Suprapubic skin (tissue), 4 donors: ENCODE results near the gene JPH3.

Source experiments
- EP300 ChIP-seq: sonication (generic); formaldehyde crosslinking; IDR thresholded peaks from one replicate; pipeline ENCODE4 v1.6.1; 2017; ENCODE audit warnings: antibody characterized with exemption
- POLR2A ChIP-seq, 2 donors: fragments of 450-650 bp; IDR thresholded peaks; one replicate each; pipeline ENCODE4 v1.6.1; 2017; ENCODE audit warnings: antibody characterized with exemption in 2 of 2, mild to moderate bottlenecking in 2 of 2, moderate library complexity in 2 of 2
- POLR2AphosphoS5 ChIP-seq, 3 donors: sonication (generic); formaldehyde crosslinking; IDR thresholded peaks; one replicate each; pipeline ENCODE4 v1.6.1; 2017; ENCODE audit warnings: antibody characterized with exemption in 3 of 3
- TF ChIP-seq, protein P1 (sequence below), 2 donors: fragments of 200-600 bp in 1 of 2; fragments of 450-650 bp in 1 of 2; sonication (generic) in 1 of 2; IDR thresholded peaks; one replicate each; pipeline ENCODE4 v1.5.1; 2016 to 2019; ENCODE audit warnings: antibody characterized with exemption in 2 of 2, mild to moderate bottlenecking in 1 of 2, moderate library complexity in 1 of 2

DNA sequence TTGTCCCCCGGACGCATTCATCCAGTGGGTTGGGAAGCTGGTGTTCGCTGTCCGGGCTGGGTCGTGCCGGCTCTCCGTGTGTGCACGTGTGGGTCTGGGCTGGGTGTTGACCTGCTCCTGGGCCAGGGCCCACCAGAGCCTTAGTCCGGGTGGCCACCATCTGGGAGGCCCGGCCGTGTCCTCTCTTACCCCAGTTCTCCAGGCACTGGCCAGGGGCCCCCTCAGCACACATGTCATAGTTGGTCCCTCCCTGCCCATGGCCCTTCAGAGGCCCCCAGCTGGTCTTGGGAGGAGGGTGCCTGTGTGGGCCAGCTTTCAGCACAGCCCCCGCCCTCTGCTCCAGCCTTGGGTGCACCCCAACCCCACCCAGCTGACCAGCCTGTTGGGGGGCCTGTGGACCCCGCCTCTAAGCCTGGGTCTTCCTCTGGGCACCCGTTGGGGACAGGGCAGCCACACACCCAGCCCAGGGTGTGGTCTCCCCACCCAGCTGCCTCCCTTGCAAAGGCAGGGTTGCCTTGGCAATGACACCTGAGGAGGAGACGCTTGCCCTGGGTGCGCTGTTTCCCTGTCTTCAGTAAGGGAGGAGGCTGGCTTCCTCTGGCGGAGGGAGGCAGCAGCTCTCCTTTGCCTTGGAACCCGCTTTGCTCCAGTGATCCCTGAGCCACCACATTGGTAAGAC lies 77.4 kb downstream of the JPH3 start:
- TF ChIP-seq, protein P1, sequence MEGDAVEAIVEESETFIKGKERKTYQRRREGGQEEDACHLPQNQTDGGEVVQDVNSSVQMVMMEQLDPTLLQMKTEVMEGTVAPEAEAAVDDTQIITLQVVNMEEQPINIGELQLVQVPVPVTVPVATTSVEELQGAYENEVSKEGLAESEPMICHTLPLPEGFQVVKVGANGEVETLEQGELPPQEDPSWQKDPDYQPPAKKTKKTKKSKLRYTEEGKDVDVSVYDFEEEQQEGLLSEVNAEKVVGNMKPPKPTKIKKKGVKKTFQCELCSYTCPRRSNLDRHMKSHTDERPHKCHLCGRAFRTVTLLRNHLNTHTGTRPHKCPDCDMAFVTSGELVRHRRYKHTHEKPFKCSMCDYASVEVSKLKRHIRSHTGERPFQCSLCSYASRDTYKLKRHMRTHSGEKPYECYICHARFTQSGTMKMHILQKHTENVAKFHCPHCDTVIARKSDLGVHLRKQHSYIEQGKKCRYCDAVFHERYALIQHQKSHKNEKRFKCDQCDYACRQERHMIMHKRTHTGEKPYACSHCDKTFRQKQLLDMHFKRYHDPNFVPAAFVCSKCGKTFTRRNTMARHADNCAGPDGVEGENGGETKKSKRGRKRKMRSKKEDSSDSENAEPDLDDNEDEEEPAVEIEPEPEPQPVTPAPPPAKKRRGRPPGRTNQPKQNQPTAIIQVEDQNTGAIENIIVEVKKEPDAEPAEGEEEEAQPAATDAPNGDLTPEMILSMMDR (IDR thresholded peaks at IDR 0.05), result no peak
- TF ChIP-seq POLR2A (IDR thresholded peaks at IDR 0.05), result no peak
- TF ChIP-seq EP300, result no peak
- TF ChIP-seq POLR2AphosphoS5 (IDR thresholded peaks at IDR 0.05), result no peak
